Neural cell (in vitro differentiated cells): ENCODE results near the gene RHEBL1.

ENCODE experiments used
- EP300 ChIP-seq: fragments of 450-650 bp; conservative IDR thresholded peaks from 2 replicates; pipeline ENCODE4 v1.6.1; 2014; ENCODE audit warnings: antibody characterized with exemption, mild to moderate bottlenecking, moderate library complexity; ENCODE audit not compliant: poor library complexity, severe bottlenecking
- EZH2 ChIP-seq: fragments of 200-600, 300-800 bp; shearing (Covaris generic), sonication (generic); IDR thresholded peaks from 2 replicates; pipeline ENCODE4 v1.6.1; 2014; ENCODE audit warnings: antibody characterized with exemption, low read length, borderline replicate concordance, mild to moderate bottlenecking; ENCODE audit not compliant: insufficient read depth, poor library complexity, severe bottlenecking
- MXI1 ChIP-seq: fragments of 450-650 bp; conservative IDR thresholded peaks from 2 replicates; pipeline ENCODE4 v1.6.1; 2014; ENCODE audit warnings: antibody characterized with exemption, mild to moderate bottlenecking; ENCODE audit not compliant: poor library complexity, severe bottlenecking
- TF ChIP-seq, protein P1 (sequence below): fragments of 450-650 bp; IDR thresholded peaks from 2 replicates; pipeline ENCODE4 v1.5.1; 2014; ENCODE audit warnings: antibody characterized with exemption, mild to moderate bottlenecking, moderate library complexity; ENCODE audit not compliant: poor library complexity, severe bottlenecking

DNA sequence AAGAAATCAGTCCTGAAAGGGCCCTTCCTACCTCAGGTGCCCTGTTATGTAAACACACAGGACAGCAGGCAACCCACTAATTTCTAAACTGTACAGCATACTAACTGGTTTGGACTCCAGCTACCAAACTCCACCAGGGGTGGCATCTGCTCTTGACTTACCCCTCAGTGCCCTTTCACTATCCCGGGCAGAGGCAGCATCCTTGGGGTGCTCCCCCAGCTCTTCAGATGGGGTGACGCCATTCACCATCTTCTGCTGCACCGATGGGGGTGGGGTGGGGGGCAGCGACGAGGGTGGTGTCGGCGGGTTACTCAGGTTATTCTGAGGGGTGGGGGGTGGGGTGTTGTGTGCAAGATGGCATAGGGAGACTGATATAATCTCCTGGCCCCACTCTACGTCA is 39.7 kb downstream of the RHEBL1 start:
- TF ChIP-seq EP300 (no peak), EZH2 (no peak), MXI1 (no peak)
- TF ChIP-seq, protein P1, sequence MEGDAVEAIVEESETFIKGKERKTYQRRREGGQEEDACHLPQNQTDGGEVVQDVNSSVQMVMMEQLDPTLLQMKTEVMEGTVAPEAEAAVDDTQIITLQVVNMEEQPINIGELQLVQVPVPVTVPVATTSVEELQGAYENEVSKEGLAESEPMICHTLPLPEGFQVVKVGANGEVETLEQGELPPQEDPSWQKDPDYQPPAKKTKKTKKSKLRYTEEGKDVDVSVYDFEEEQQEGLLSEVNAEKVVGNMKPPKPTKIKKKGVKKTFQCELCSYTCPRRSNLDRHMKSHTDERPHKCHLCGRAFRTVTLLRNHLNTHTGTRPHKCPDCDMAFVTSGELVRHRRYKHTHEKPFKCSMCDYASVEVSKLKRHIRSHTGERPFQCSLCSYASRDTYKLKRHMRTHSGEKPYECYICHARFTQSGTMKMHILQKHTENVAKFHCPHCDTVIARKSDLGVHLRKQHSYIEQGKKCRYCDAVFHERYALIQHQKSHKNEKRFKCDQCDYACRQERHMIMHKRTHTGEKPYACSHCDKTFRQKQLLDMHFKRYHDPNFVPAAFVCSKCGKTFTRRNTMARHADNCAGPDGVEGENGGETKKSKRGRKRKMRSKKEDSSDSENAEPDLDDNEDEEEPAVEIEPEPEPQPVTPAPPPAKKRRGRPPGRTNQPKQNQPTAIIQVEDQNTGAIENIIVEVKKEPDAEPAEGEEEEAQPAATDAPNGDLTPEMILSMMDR = no peak
